Spleen (tissue), 11 donors: ENCODE data around the gene NFIC. TPM values are rescaled to one million over a fixed set of nuclear protein-coding genes. Genes with fewer than 3 reads are reported as not detected.

Experiments
- DNase-seq: peaks from one replicate; pipeline ENCODE4 v3.0.0-alpha.2; 2020
- H3K27ac ChIP-seq, 8 donors: fragments of 200-600 bp; sonication (generic) in 7 of 8; 1 replicate in 4 of 8; 2 replicates in 4 of 8; pipeline versions ENCODE4 v1.5.0 to v1.8.0; 2016 to 2021; ENCODE audit warnings: inconsistent platforms in 4 of 8, mild to moderate bottlenecking in 4 of 8, moderate library complexity in 1 of 8
- H3K27me3 ChIP-seq, 7 donors: fragments of 200-600 bp; sonication (generic) in 6 of 7; replicated peaks in 1 of 7; 1 replicate in 4 of 7; 2 replicates in 3 of 7; pipeline versions ENCODE4 v1.5.0 to v1.8.0; 2016 to 2021; ENCODE audit warnings: inconsistent platforms in 3 of 7, mild to moderate bottlenecking in 1 of 7
- H3K36me3 ChIP-seq, 6 donors: fragments of 200-600 bp; sonication (generic) in 5 of 6; 1 replicate in 4 of 6; 2 replicates in 2 of 6; pipeline versions ENCODE4 v1.5.0 to v1.8.0; 2016 to 2021; ENCODE audit warnings: inconsistent platforms in 2 of 6
- H3K4me1 ChIP-seq, 6 donors: fragments of 200-600 bp; sonication (generic) in 5 of 6; 1 replicate in 3 of 6; 2 replicates in 3 of 6; pipeline versions ENCODE4 v1.5.0 to v1.8.0; 2016 to 2021; ENCODE audit warnings: inconsistent platforms in 3 of 6
- H3K4me3 ChIP-seq, 8 donors: fragments of 200-600 bp; sonication (generic) in 7 of 8; 1 replicate in 4 of 8; 2 replicates in 4 of 8; pipeline versions ENCODE4 v1.5.0 to v1.8.0; 2016 to 2021; ENCODE audit warnings: inconsistent platforms in 4 of 8, mild to moderate bottlenecking in 4 of 8, moderate library complexity in 2 of 8
- H3K9me3 ChIP-seq, 8 donors: fragments of 200-600 bp; sonication (generic) in 7 of 8; 1 replicate in 4 of 8; 2 replicates in 4 of 8; pipeline versions ENCODE4 v1.5.0 to v1.8.0; 2016 to 2021; ENCODE audit warnings: inconsistent platforms in 4 of 8
- POLR2A ChIP-seq, 3 donors: fragments of 450-650 bp; IDR thresholded peaks; one replicate each; pipeline ENCODE4 v1.5.1; 2017; ENCODE audit warnings: antibody characterized with exemption in 3 of 3, mild to moderate bottlenecking in 1 of 3
- POLR2AphosphoS5 ChIP-seq, 3 donors: sonication (generic); formaldehyde crosslinking; IDR thresholded peaks; one replicate each; pipeline ENCODE4 v1.5.1; 2017; ENCODE audit warnings: antibody characterized with exemption in 3 of 3
- WGBS, 5 donors: extraction: QIAGEN DNeasy Blood & Tissue Kit in 3 of 5; methylation state at CpG; one replicate each; pipeline versions ENCODE4 v1.1.5 to v1.1.7; 2013 to 2018; 5-methylcytosine and 5-hydroxymethylcytosine counted together
- intact Hi-C: fragments of 100-400 bp; cut with DNase I; formaldehyde crosslinking; loops from one replicate; pipeline ENCODE4 v1.15.0; 2023; ENCODE audit warnings: low total_unique reads
- polyA plus RNA-seq, 3 donors: library from polyadenylated mRNA; stranded (reverse); fragments of 200-250 nt; gene quantifications; one replicate each; pipeline ENCODE4 v1.2.1, GENCODE V29; 2013
- total RNA-seq, 7 donors: library from RNA; depleted of rRNA in 3 of 7; stranded (reverse); fragments of >200 nt in 3 of 7; fragmentation: NEBNext Ultra II Directional in 4 of 7; extraction: Animal tissue kit (Norgen Biotek cat#: 25700) in 4 of 7; gene quantifications; one replicate each; pipeline versions ENCODE4 v1.1.0 to v1.2.1, GENCODE V29; 2016 to 2021
- TF ChIP-seq, protein P1 (sequence below), 11 experiments: fragments of 200-600 bp in 7 of 11; fragments of 450-650 bp in 4 of 11; sonication (generic) in 4 of 11; IDR thresholded peaks in 8 of 11; conservative IDR thresholded peaks in 3 of 11; 1 replicate in 7 of 11; 2 replicates in 4 of 11; pipeline versions ENCODE4 v1.4.0 to v1.8.0; 2016 to 2021; ENCODE audit warnings: antibody characterized with exemption in 11 of 11, inconsistent platforms in 4 of 11, mild to moderate bottlenecking in 1 of 11
- donor health status: healthy with polysubstance abuse.
- donor health status: DM: no; HTN: no; CAD: no; lungs with moderate emphysema.
- donor health status: DM: no; HTN: no; CAD: no.
- donor health status: Bipolar disorder and iron deficiency.
- donor health status: healthy.
- donor health status: DM: no; HTN: no; CAD: no.
- donor health status: DM: yes; HTN: yes; CAD: no.

The NFIC gene
- total and polyA plus RNA-seq, 10 donors, result 4.1 to 125 (median 74.4) TPM

DNA sequence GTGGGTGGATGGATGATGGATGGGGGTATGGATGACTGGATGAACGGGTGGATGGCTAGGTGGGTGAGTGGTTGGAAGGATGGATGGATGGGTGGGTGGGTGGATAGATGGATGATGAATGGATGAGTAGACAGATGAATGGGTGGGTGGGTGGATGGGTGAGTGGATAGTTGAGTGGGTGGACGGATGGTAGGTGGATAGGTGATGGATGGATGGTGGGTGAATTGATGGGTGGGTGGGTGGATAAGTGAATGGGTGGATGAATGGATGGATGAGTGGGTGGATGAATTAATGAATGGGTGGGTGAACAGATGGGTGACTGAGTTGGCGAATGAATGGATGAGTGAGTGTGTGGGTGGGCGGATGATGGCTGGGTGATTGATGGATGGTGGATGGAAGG lies 109.1 kb downstream of the NFIC start:
- H3K27ac ChIP-seq, result no peak overlapping the region
- peaks cover 0 to 42% (median 4%) of the 10 kb centered on the region in 7 donors for H3K27me3 ChIP-seq
- H3K9me3 ChIP-seq, result no peaks in the 10 kb centered on the region
- H3K4me1 ChIP-seq, result peaks cover 0 to 37% (median 13%) of the 10 kb centered on the region in 6 donors
- WGBS, 5 donors, result 79 to 90% (median 87%) methylated on average over 4 of the region's 4 CpGs
- no peaks in the 10 kb centered on the region for H3K36me3 ChIP-seq
- DNase-seq, result no peak
- intact Hi-C loops, result no loop called here
- TF ChIP-seq POLR2AphosphoS5 (IDR thresholded peaks at IDR 0.05) (no peak), POLR2A (IDR thresholded peaks at IDR 0.05) (no peak)
- TF ChIP-seq, protein P1, sequence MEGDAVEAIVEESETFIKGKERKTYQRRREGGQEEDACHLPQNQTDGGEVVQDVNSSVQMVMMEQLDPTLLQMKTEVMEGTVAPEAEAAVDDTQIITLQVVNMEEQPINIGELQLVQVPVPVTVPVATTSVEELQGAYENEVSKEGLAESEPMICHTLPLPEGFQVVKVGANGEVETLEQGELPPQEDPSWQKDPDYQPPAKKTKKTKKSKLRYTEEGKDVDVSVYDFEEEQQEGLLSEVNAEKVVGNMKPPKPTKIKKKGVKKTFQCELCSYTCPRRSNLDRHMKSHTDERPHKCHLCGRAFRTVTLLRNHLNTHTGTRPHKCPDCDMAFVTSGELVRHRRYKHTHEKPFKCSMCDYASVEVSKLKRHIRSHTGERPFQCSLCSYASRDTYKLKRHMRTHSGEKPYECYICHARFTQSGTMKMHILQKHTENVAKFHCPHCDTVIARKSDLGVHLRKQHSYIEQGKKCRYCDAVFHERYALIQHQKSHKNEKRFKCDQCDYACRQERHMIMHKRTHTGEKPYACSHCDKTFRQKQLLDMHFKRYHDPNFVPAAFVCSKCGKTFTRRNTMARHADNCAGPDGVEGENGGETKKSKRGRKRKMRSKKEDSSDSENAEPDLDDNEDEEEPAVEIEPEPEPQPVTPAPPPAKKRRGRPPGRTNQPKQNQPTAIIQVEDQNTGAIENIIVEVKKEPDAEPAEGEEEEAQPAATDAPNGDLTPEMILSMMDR (IDR thresholded peaks at IDR 0.05 in 8 of 11, conservative IDR thresholded peaks at IDR 0.05 in 3 of 11), result no peak
- no peak overlapping the region for H3K4me3 ChIP-seq

DNA sequence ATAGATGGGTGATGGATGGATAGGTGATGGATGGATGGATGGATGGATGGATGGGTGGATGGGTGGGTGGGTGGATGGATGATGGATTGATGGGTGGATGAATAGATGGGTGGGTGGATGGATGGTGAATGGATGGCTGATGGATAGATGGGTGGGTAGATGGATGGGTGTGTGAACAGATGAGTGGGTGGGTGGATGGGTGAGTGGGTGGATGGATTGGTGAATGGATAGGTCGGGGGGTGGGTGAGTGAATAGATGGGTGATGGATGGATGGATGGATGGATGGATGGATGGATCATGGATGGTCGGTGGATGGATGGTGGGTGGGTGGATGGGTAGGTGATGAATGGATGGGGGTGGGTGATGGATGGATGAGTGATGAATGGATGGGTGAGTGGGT lies 110.4 kb downstream of the NFIC start:
- H3K27ac ChIP-seq, result no peak overlapping the region
- H3K9me3 ChIP-seq, result no peaks in the 10 kb centered on the region
- no peak overlapping the region for H3K4me3 ChIP-seq
- no peaks in the 10 kb centered on the region for H3K36me3 ChIP-seq
- peaks cover 0 to 28% (median 12%) of the 10 kb centered on the region in 6 donors for H3K4me1 ChIP-seq
- no peak for TF ChIP-seq POLR2AphosphoS5 (IDR thresholded peaks at IDR 0.05)
- TF ChIP-seq POLR2A (IDR thresholded peaks at IDR 0.05), result no peak
- TF ChIP-seq, protein P1 (IDR thresholded peaks at IDR 0.05 in 8 of 11, conservative IDR thresholded peaks at IDR 0.05 in 3 of 11), result no peak
- DNase-seq, result no peak
- intact Hi-C loops, result no loop called here
- peaks cover 0 to 53% (median 15%) of the 10 kb centered on the region in 7 donors for H3K27me3 ChIP-seq
- WGBS, 5 donors, result 54 to 93% (median 84%) methylated on average over 2 of the region's 2 CpGs

DNA sequence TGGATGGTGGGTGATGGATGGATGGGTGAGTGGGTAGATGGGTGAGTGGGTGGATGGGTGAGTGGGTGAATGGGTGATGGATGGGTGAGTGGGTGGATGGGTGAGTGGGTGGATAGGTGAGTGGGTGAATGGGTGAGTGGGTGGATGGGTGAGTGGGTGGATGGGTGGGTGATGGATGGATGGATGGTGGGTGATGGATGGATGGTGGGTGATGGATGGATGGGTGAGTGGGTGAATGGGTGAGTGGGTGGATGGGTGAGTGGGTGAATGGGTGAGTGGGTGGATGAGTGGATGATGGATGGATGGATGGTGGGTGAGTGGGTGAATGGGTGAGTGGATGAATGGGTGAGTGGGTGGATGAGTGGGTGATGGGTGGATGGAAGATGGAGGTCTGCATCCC lies 111.1 kb downstream of the NFIC start:
- Histone ChIP-seq H3K36me3 (no peaks in the 10 kb centered on the region), H3K4me1 (peaks cover 0 to 22% (median 9%) of the 10 kb centered on the region in 6 donors), H3K9me3 (no peaks in the 10 kb centered on the region), H3K27me3 (peaks cover 0 to 56% (median 18%) of the 10 kb centered on the region in 7 donors), H3K27ac (no peak overlapping the region), H3K4me3 (no peak overlapping the region)
- DNase-seq, result no peak
- intact Hi-C loops, result no loop called here
- TF ChIP-seq POLR2AphosphoS5 (IDR thresholded peaks at IDR 0.05) (no peak), POLR2A (IDR thresholded peaks at IDR 0.05) (no peak)
- TF ChIP-seq, protein P1 (IDR thresholded peaks at IDR 0.05 in 8 of 11, conservative IDR thresholded peaks at IDR 0.05 in 3 of 11), result no peak

DNA sequence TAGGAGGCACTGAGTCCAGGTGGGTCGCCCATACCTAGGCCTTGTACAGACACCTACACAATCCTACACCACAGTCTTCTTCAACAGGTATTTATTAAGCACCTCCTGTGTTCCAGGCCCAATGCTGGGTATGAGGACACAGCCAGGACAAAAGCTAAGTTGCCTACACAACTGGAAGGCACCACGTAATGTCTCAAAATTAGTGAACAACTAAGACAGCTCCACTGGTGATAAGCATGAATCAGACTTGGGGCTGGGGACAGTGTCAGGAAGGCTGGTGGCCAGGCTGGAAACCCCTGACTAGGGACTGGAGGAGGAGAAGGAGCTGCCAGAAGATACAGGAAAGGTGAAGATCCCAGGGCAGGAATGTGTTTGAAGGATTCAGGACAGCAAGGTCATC lies 111.6 kb downstream of the NFIC start:
- Histone ChIP-seq H3K27ac (no peak overlapping the region), H3K4me3 (no peak overlapping the region), H3K36me3 (no peaks in the 10 kb centered on the region), H3K9me3 (no peaks in the 10 kb centered on the region), H3K27me3 (peaks cover 0 to 60% (median 23%) of the 10 kb centered on the region in 7 donors), H3K4me1 (peaks cover 0 to 17% (median 7%) of the 10 kb centered on the region in 6 donors)
- whole genome bisulfite sequencing, 5 donors, result 74 to 96% (median 86%) methylated on average over 2 of the region's 2 CpGs
- TF ChIP-seq, protein P1 (IDR thresholded peaks at IDR 0.05 in 8 of 11, conservative IDR thresholded peaks at IDR 0.05 in 3 of 11), result no peak
- no peak for TF ChIP-seq POLR2A (IDR thresholded peaks at IDR 0.05)
- TF ChIP-seq POLR2AphosphoS5 (IDR thresholded peaks at IDR 0.05), result no peak
- intact Hi-C loops, result no loop called here
- DNase-seq, result no peak
